ENCODE data around the gene SUSD3. TPM values are rescaled to one million over a fixed set of nuclear protein-coding genes. Genes with fewer than 3 reads are reported as not detected.
A peak's percentile ranks its signal among the peaks of the same experiment; 100 is the strongest.

Gene SUSD3
- total and polyA plus RNA-seq, 10 of the 15 experiments (the other 5 are each of a cell fraction or from before 2014, with no cell fraction given) = 2.5 to 92.0 (median 31.1) TPM

DNA sequence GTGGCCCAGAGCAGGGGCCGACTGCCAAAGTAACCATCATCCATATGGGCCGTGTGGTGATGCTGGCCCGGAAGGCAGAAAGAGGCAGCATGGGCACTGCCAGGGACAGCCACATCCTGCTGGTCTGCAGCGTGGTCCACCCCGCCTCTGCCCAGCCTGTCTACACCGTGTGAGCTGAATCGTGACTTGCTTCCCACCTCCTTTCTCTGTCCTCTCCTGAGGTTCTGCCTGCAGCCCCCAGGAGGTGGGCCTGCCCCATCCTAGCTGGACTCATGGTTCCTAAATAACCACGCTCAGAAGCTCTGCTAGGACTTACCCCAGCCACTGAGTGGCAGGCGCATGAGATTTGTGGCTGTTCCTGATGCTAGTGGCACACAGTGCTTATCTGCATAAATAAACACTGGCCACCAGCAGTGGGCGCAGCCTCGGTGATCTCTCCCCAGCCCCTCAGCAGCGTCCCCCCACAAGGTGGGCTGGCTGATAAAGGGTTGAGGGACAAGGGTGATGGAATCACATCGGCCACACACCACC lies 22.6 kb upstream of the SUSD3 start (continued):
- no peak for TF ChIP-seq MTA2 (IDR thresholded peaks at IDR 0.05; ENCODE audit: low read depth)

DNA sequence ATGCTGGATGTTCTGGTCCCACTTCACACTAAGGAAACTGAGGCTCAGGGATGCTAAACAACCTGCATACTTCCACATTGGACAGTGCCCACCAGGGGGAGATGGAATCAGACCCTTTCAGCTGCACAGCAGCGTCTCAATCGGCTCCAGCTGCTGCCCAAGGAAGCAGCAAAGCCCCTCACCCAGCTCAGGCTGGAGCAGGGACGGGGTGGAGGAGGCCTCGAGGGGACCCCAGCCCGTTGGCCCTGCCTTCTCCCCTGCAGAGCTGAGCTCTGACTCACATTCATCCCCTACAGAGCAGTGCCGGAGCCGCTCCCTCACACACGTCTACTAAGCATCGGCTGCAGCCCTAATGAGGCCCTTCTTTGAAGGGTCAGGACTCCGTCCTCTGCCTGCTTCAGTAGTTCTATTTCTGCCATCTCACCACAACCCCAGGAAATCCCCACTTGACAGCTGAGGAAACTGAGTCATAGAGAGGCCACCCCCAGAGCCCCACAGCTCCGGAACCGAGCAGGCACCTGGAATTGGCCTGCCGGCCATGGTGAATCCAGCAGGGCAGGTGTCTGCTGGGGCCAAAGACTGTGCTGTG lies 21.5 kb upstream of the SUSD3 start:
- Histone ChIP-seq H3K4me3 (no peak overlapping the region), H3K36me3 (ENCODE audit: control insufficient read depth in 2 of 2, insufficient read depth in 2 of 2, low read length in 1 of 2) (peaks cover 0 to 4% of the 10 kb centered on the region in 2 experiments), H3K9ac (ENCODE audit: control insufficient read depth, insufficient read depth, low read length) (no peak overlapping the region), H2AFZ (ENCODE audit: control insufficient read depth, low read depth, low read length) (no peak overlapping the region), H3K27ac (ENCODE audit: control insufficient read depth, insufficient read depth) (no peak overlapping the region), H3K79me2 (ENCODE audit: control insufficient read depth, insufficient read depth, low read length) (no peaks in the 10 kb centered on the region), H3K4me1 (ENCODE audit: control insufficient read depth, insufficient read depth, low read length) (peaks cover 9% of the 10 kb centered on the region), H3K4me2 (ENCODE audit: control insufficient read depth, insufficient read depth) (no peak overlapping the region), H3K27me3 (replicated peaks in 1 of 2; ENCODE audit: control insufficient read depth in 2 of 2, insufficient read depth in 2 of 2, low read length in 1 of 2) (no peaks in the 10 kb centered on the region), H3K9me3 (replicated peaks; ENCODE audit: control insufficient read depth, insufficient read depth, low read length) (no peaks in the 10 kb centered on the region), H4K20me1 (ENCODE audit: control insufficient read depth, insufficient read depth) (no peaks in the 10 kb centered on the region)
- no peak for DNase-seq (ENCODE audit: low read depth, low spot score)
- no peak for ATAC-seq
- 48% methylated on average over 10 of the region's 13 CpGs for WGBS (ENCODE audit: insufficient coverage, insufficient replicate concordance, low lambda C conversion rate, missing lambda C conversion rate)
- in situ Hi-C loops (cut with MboI) = no loop called here
- TF ChIP-seq ZNF217 (IDR thresholded peaks at IDR 0.05) (no peak), POLR2A (IDR thresholded peaks at IDR 0.05; ENCODE audit: low read depth, low read length) (peak; percentile 46; the same call in 1 of the 2 replicates)
- ChIA-PET SMC1A (ENCODE audit: uncharacterized antibody, unreplicated experiment) (no interaction called here), CTCF (interaction anchor here (1.4 to 1.7 kb wide), 2 partner anchors 23 to 33 kb away, joined by 4 to 6 read pairs; no protein-coding TSS in a partner anchor), RAD21 (ENCODE audit: unreplicated experiment) (no interaction called here), POLR2A (interaction anchor here (1.2 kb wide), 1 partner anchor 16 kb away, joined by 3 read pairs; no protein-coding TSS in a partner anchor)
- intact Hi-C loops (cut with micrococcal nuclease; ENCODE audit: unreplicated experiment) = no loop called here
- no peak for FAIRE-seq
- no TSS peak for BruUV-seq (replicated peaks)

DNA sequence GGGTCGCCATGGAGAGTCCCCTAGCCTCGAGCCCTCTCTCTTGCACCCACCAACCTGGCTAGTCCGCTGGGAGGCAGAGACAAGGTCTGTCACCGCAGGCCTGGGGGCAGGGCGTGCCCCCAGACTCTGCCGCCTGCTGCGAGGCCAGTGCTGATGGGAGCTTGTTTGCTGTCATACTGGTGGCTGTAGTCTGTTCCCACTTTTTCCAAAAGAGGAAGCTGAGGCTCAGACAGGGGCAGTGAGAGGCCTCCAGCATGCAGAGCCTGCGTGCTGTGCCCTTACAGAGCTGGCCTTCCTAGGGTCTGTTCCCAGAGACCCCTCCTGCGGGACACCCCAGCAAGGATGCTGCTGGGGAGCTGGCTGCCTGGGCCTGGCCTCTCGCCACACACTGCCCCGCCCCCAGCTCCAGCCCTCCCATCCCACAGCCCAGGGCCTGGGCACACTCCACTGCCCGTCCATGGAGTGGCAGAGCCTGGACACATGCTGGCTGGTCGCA lies 21.0 kb upstream of the SUSD3 start:
- no peaks in the 10 kb centered on the region for H3K9me3 ChIP-seq (replicated peaks; ENCODE audit: control insufficient read depth, insufficient read depth, low read length)
- 74% methylated on average over 9 of the region's 13 CpGs for WGBS (ENCODE audit: insufficient coverage, insufficient replicate concordance, low lambda C conversion rate, missing lambda C conversion rate)
- H3K27me3 ChIP-seq (replicated peaks in 1 of 2; ENCODE audit: control insufficient read depth in 2 of 2, insufficient read depth in 2 of 2, low read length in 1 of 2) = no peaks in the 10 kb centered on the region
- BruUV-seq (replicated peaks) = no TSS peak
- RAD21 ChIA-PET (ENCODE audit: unreplicated experiment) = no interaction called here
- peaks cover 9% of the 10 kb centered on the region for H3K4me1 ChIP-seq (ENCODE audit: control insufficient read depth, insufficient read depth, low read length)
- H3K4me2 ChIP-seq (ENCODE audit: control insufficient read depth, insufficient read depth) = no peak overlapping the region
- no peak overlapping the region for H3K4me3 ChIP-seq
- no peak for TF ChIP-seq FOXM1 (IDR thresholded peaks at IDR 0.05; ENCODE audit: low read depth, low read length)
- no peak for TF ChIP-seq CEBPB (IDR thresholded peaks at IDR 0.05; ENCODE audit: borderline replicate concordance in 1 of 2, low read depth in 2 of 2, low read length in 2 of 2)
- peak; percentile 16; the same call in 1 of the 2 replicates for TF ChIP-seq POLR2A (IDR thresholded peaks at IDR 0.05; ENCODE audit: low read depth, low read length)
- H4K20me1 ChIP-seq (ENCODE audit: control insufficient read depth, insufficient read depth) = no peaks in the 10 kb centered on the region
- SMC1A ChIA-PET (ENCODE audit: uncharacterized antibody, unreplicated experiment) = no interaction called here
- DNase-seq (ENCODE audit: low read depth, low spot score) = no peak
- CTCF ChIA-PET = interaction anchor here (1.4 to 1.7 kb wide), 2 partner anchors 23 to 34 kb away, joined by 4 to 6 read pairs; no protein-coding TSS in a partner anchor
- no peak overlapping the region for H2AFZ ChIP-seq (ENCODE audit: control insufficient read depth, low read depth, low read length)
- FAIRE-seq = no peak
- H3K9ac ChIP-seq (ENCODE audit: control insufficient read depth, insufficient read depth, low read length) = no peak overlapping the region
- H3K36me3 ChIP-seq (ENCODE audit: control insufficient read depth in 2 of 2, insufficient read depth in 2 of 2, low read length in 1 of 2) = peaks cover 0 to 4% of the 10 kb centered on the region in 2 experiments
- in situ Hi-C loops (cut with MboI) (no loop called here), intact Hi-C loops (cut with micrococcal nuclease; ENCODE audit: unreplicated experiment) (no loop called here)
- ATAC-seq = no peak
- H3K27ac ChIP-seq (ENCODE audit: control insufficient read depth, insufficient read depth) = no peak overlapping the region
- POLR2A ChIA-PET = no interaction called here
- H3K79me2 ChIP-seq (ENCODE audit: control insufficient read depth, insufficient read depth, low read length) = no peaks in the 10 kb centered on the region
